Mucosa of stomach (tissue), 1 donor: ENCODE results near the gene MARCHF11.

Experiments used
- H3K27me3 ChIP-seq: one replicate; pipeline ENCODE4 v1.7.0; 2013; ENCODE audit warnings: mild to moderate bottlenecking, low read length; ENCODE audit not compliant: control insufficient read depth, insufficient read depth
- H3K36me3 ChIP-seq: one replicate; pipeline ENCODE4 v1.7.0; 2013; ENCODE audit warnings: low read length; ENCODE audit not compliant: control insufficient read depth, insufficient read depth
- H3K4me1 ChIP-seq: one replicate; pipeline ENCODE4 v1.7.0; 2013; ENCODE audit warnings: mild to moderate bottlenecking, low read length; ENCODE audit not compliant: control insufficient read depth, insufficient read depth
- H3K4me3 ChIP-seq: one replicate; pipeline ENCODE4 v1.7.0; 2013; ENCODE audit warnings: low read length
- H3K9ac ChIP-seq: one replicate; pipeline ENCODE4 v1.7.0; 2013; ENCODE audit warnings: mild to moderate bottlenecking, low read length, moderate library complexity
- H3K9me3 ChIP-seq: one replicate; pipeline ENCODE4 v1.7.0; 2013; ENCODE audit warnings: mild to moderate bottlenecking, low read length, moderate library complexity; ENCODE audit not compliant: control insufficient read depth
- donor health status: Pancreatic carcinoma.

MARCHF11 gene

DNA sequence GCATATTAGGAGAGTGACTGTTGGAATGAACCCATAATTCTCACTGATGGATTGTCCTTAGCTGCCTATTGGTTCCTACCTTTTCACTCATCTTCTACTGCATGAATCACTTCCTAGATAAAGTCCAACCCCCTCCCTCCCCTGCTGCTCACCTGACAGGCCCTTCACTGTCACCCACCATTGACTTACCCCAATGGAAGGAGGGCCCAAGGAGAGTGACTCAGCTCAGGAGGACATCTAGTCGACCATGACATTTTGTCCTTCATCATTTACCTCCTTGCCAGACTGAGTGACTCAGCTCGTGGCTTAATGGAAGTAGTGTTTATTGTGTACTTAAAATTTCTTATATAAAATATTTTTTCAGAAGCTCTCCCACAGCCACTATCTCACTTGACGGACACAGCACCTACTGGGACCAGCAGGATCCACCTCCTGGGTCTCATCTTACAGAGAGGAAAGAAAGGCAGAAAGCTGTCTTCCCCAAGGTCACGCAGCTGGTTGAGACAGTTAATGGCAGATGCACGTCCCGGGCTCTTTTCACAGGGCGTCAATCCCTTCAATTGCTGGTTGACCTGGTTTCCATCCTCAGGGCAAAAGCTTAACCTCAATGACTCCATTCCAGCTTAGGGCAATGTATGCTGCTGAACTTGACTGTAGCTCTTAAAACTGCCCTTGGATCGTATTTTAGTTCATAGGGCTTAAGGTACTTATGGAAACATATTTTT is 142.3 kb downstream of the MARCHF11 start:
- no peaks in the 10 kb centered on the region for H3K36me3 ChIP-seq
- no peaks in the 10 kb centered on the region for H3K27me3 ChIP-seq
- no peak overlapping the region for H3K4me3 ChIP-seq
- no peaks in the 10 kb centered on the region for H3K9me3 ChIP-seq
- no peak overlapping the region for H3K9ac ChIP-seq
- no peaks in the 10 kb centered on the region for H3K4me1 ChIP-seq

DNA sequence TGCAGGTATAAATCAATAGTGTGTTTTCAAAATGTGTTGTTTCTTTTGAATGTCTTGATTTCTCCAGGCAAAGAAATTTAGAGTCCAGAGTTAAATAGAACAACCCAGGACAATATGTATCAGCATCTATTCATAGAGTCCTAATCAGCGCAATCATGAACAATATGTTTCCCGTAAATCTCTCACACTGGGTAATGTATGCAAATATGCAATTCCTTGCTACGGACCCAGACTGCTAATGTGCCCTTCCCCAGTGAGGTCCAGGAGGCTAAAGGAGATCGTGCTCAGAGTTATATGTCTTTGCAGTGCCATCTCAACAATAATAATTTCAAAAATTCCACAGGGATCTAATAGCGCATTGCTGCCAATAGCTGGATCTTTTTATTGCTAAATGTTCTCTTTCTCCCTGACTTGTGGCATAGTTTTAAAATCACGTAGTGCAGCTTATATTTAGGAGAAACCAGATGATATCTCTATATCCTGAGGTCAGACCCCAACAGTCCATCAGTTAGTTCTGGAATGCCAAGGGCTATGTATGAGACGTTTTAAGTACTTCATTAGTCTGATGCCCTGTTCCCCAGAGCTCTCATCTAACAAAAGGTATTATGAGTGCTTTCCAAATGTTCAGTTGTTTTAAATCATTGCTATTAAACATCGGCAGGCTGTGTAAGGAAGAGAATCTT is 145.1 kb downstream of the MARCHF11 start:
- H3K27me3 ChIP-seq: no peaks in the 10 kb centered on the region
- H3K36me3 ChIP-seq: no peaks in the 10 kb centered on the region
- no peak overlapping the region for H3K4me3 ChIP-seq
- no peaks in the 10 kb centered on the region for H3K9me3 ChIP-seq
- H3K4me1 ChIP-seq: no peaks in the 10 kb centered on the region
- no peak overlapping the region for H3K9ac ChIP-seq

DNA sequence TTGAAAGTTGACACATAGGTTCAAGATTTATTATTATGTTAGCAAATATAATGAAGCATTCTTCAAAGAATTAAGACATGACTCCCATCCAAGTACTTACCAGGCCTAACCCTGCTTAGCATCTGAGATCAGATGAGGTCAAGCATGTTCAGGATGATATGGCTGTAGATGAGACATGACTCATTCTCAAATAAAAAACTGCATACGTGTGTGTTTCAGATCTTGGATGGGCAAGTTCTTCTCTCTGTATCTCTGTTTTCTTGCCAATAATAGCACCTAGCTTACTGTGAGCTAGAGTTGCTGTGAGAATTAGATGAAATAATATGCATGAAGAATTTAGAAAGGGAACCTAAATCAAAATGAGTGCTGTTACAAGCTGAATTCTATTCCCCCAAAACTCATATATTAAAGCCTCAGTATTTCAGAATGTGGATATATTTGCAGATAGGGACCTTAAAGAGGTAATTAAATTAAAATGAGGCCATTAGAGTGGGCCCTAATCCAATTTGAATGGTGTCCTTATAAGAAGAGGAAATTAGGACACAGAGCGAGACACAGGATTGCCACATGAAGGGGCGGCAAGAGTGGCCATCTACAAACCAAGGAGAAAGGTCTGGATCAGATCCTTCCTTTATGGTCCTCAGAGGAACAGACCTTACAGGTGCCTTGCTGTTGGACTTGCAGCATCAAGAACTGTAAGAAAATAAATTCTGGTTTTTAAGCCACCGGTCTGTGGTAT is 146.2 kb downstream of the MARCHF11 start:
- Histone ChIP-seq H3K9me3 (no peaks in the 10 kb centered on the region), H3K4me1 (no peaks in the 10 kb centered on the region), H3K9ac (no peak overlapping the region), H3K4me3 (no peak overlapping the region), H3K36me3 (no peaks in the 10 kb centered on the region), H3K27me3 (no peaks in the 10 kb centered on the region)

DNA sequence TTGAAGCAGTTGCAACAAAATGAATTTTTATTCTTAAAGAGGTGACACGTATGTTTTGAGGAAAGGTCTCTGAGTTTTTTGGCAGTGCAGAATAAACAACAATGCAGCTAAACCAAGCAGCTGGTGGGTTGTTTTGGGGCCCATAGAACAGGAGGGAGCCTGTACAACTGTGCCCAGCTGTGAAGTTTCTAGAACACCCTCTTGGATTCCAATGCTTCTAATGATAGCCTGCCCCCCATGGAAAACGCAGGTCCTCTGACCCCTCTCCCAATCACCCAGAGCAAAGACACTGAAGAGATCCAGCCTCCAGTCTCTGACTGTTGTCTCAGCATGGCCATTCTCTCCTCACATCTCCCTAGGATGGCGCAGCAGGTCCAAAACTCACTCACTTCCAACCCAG is 150.9 kb downstream of the MARCHF11 start:
- no peaks in the 10 kb centered on the region for H3K36me3 ChIP-seq
- H3K4me1 ChIP-seq: no peaks in the 10 kb centered on the region
- no peak overlapping the region for H3K9ac ChIP-seq
- no peaks in the 10 kb centered on the region for H3K9me3 ChIP-seq
- H3K4me3 ChIP-seq: no peak overlapping the region
- H3K27me3 ChIP-seq: no peaks in the 10 kb centered on the region

DNA sequence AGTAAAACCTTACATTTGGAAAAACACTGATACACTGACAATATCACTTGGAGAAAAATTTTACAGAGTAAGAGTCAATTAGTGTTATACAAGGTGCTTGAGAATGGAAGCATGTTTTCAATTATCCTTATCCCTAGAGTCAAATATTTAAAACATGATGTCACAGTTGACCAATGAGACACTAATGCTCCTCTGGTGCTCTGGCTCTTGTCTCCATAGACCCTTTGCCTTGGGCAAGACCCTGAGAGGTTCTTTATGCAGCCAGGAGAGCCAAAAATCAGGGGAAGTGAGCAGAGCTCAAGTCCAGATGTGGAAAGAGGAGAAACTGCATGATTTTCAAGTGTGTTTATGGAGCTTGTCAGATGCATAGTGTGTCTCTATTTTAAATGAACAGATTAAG is 153.9 kb downstream of the MARCHF11 start:
- H3K36me3 ChIP-seq: no peaks in the 10 kb centered on the region
- H3K4me1 ChIP-seq: no peaks in the 10 kb centered on the region
- no peaks in the 10 kb centered on the region for H3K27me3 ChIP-seq
- no peak overlapping the region for H3K9ac ChIP-seq
- H3K9me3 ChIP-seq: no peaks in the 10 kb centered on the region
- no peak overlapping the region for H3K4me3 ChIP-seq

DNA sequence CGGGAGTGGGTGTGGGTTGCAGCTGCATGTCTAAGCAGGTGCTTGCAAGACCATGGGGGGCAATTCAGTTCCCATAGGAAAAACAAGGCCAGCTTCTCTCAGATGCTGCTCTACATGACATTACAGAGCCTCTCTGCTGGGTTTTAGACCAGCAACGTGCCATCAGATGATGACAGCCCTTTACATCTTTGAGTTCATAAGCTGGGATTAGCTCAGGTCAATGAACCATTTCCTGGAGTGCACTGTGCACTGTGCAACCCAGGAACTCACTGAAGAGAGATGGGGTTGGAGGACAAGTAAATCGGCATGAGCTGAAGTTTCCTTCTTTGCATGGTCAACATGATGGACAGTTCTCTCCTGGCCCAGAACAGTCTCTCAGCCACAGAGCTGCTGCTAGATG is 160.6 kb downstream of the MARCHF11 start:
- no peaks in the 10 kb centered on the region for H3K4me1 ChIP-seq
- H3K27me3 ChIP-seq: no peaks in the 10 kb centered on the region
- no peak overlapping the region for H3K4me3 ChIP-seq
- H3K9ac ChIP-seq: no peak overlapping the region
- H3K9me3 ChIP-seq: no peaks in the 10 kb centered on the region
- H3K36me3 ChIP-seq: no peaks in the 10 kb centered on the region

DNA sequence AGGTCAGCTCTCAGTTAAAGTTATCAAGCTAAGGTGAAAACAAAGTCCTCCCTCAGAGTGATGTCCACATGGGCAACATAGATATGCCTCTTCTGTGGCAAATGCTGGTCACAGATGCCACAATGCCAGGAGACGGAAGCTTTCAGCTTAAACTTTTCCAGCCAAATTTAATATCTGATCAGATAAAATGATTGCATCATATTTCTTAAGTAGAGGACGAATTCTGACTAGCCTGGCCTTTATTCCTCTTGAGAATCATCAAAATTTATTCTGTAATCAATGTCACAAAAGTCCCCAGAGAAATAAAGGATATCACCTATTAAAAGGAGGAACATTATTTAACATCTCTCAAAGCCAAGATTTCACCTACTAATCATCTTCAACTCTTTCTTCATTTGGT is 161.9 kb downstream of the MARCHF11 start:
- Histone ChIP-seq H3K4me1 (no peaks in the 10 kb centered on the region), H3K9ac (no peak overlapping the region), H3K27me3 (no peaks in the 10 kb centered on the region), H3K9me3 (no peaks in the 10 kb centered on the region), H3K36me3 (no peaks in the 10 kb centered on the region), H3K4me3 (no peak overlapping the region)
